HG03439 (cell line): ENCODE results near the gene GHRL.

Experiments used
- ATAC-seq: cut with Tn5 transposase; IDR thresholded peaks from one replicate; pipeline ENCODE4 v1.9.1; 2021; ENCODE audit warnings: mild to moderate bottlenecking, moderate library complexity; ENCODE audit not compliant: unreplicated experiment

Gene GHRL

DNA sequence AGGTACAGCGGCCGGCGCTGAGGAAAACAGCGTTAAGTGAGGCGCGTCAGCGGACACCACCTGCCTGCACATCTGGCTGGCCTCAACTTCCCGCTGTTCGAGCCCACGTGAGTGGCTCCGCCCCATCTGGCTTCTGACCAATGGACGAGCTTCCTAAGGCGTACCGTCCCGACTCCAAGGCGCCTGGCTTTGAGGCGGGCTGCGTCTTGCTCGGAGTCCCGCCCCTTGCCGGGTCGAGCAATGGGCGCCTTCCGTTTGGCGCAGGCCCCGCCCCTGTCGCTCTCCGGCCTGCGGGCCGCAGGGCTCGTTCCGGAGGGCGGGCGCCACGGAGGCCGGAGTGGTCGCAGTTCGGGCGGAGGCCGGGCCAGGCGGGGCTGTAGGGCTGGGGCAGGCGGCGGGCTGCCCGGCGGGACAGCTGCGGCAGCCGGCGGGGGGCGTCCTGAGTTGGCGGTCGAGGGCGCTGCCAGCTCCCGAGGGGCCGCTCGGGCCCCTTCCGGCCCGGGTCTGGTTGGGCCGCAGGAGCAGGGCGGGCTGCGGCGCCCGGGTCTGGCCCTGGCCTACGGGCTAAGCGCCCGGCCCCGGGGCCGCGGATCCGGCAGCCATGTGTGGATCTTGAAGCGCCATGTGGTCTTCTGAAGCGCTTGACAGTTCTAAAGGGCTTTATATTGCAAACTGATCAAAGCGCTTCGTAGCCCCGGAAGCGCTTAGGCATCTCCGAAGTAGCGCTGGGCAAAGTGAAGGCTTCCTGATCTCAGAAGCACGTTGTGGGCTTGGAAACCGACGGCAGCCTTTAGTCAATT lies 44.4 kb downstream of the GHRL start, which contains the start of gene TATDN2:
TSS of gene TATDN2 (plus strand) at position 276 of the 800 bp plus-strand sequence. CDS start 742 bp downstream, outside the sequence.
- peak; percentile 94 for ATAC-seq

DNA sequence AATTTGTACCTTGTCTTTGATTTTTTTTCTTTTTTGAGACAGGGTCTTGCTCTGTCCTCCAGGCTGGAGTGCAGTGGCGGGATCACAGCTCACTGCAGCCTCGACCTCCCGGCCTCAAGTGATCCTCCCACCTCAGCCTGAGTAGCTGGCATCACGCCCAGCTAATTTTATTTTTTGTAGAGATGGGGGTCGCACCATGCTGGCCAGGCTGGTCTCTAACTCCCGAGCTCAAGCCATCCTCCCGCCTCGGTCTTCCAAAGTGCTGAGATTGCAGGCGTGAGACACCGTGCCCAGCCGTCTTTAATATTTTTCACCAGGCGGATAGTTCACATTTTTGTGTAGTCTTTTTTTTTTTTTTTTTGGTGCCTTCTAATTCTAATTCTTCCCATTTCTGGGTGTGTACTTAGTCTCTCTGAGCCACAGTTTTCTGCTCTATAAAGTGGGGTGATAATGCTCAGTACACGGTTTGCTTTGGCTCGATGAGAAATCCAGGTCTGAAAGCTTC lies 45.0 kb downstream of the GHRL start:
- no peak for ATAC-seq

DNA sequence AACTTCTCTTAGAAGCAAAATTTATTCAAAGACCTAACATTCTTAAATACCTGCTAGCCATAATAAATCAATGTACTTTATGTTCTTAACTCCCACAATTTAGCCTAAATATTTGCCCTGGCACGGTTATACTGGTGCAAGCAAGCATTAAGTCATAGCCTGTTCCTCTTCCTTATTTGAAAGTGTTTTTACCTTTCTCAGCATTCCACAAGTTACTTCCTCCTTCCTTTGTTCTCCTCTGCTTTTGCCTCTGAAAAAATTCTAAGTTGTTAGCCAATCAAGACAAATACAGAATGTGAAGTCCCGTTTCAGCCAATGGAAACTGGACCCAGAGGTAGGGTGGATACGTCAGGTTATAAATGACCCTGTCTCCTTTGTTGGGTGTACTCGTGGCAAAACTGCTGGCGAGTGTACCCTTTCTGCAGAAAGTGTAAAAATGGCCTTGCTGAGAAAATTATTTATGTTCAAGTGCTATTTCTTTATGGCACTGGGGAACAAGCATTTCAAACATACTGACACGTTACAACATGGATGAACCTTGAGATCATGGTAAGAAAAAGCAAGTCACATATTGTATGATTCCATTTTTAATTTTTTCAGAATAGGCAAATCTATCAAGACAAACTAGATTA lies 47.5 kb downstream of the GHRL start:
- ATAC-seq, result no peak

DNA sequence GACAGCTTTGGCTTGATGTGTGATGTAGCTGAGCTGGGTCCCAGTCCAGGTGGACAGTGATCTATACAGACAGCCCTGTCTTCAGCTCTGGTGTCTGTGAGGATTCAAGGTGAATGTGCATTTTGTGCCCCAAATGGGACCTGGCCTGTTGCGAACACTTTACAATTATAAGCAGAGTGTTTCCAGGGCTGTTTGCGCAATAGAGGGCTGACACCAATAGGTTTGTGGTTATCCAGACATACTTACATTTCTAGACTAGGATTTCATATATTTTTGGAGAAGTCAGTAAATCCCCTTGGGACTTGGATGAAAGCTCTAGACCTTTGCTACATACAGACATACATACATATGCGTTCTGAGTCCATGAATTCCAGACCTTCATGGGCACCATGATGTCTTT lies 48.7 kb downstream of the GHRL start:
- no peak for ATAC-seq

DNA sequence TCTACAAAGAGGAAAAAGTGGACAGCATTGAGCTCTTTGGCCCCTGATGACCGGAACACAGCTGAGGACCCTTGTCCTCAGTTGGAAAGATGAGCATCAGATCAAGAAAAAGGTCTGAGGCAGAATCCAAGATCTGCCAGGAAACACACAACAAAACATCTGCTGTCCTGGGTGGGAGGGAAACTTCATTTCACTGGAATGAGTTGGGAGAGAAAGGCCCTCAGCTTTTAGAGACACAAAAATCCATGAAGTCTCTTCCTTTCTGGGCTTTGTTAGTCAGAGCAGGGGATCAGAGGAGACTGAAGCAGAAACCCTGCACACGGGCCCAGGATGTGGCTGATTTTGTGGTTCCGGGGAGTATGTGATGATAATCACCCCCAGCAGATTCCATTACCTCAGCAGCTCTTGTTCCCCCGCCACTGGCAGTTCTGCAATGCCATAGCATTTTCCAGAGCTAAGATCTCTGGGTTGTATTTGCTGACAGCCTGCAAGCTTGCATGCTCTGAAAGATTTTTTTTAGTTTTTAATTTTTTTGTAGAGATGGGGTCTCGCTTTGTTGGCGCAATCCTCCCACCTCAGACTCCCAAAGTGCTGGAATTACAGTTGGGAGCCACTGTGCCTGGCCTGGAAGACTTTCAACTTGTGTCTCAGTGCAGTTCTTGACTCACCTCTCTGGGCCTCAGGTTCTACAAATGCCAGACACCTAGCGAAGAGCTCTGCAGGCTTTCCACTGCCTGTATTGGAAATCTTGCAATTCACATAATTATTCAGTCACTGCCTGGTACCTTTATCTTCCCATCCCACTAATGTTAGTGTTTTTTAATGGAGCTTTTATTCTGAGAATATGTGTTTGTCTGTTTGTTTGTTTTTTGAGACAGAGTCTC lies 50.3 kb downstream of the GHRL start:
- ATAC-seq, result no peak

DNA sequence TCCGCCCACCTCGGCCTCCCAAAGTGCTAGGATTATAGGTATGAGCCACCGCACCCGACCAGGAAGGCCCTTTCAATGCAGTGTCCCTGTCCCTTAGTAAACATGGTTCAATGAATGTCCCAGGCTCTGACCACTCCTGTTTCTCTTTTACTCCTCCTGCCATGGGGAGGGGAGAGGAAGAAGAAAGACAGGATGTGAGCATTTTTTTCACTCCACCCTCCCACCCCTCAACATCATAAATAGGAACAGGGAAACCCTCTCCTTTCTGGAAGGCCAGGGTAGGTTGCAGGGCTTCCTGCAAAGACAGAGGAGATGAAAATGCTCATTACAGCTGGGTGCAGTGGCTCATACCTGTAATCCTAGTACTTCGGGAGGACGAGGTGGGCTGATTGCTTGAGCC lies 51.9 kb downstream of the GHRL start:
- ATAC-seq, result no peak

DNA sequence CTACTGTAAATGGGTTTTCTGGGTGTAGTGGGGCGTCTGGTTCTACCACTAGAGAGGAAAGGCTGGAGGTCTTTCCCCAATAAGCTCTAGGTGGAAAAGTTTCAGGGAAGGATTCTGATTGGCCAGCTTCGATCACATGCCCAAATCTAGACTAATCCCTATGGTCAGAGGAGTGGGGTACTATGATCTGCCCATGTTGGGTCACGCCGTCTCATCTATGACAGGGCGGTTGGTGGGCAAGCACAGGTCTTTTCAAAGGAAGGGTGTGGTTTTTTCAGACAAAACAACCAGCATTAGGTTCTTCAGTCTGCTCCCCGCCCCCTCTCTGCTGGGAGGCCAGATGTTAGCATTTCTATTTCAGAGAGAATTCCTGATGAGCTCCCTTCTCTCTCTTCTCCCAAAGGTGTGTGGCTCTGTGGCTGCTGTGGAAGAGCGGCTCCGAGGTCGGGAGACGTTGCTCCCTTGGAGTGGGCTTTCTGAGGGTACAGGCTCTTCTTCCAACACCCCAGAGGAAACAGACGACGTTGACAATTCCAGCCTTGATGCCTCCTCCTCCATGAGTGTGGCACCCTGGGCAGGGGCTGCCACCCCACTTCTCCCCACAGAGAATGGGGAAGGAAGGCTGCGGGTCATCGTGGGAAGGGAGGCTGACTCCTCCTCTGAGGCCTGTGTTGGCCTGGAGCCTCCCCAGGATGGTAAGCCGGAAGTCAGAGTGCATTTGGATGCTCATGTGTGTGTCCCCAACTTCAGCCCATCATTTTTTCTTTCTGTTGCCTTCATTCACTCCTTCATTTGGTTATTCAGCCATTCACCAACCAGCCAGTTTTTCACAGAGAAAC lies 54.2 kb downstream of the GHRL start:
- ATAC-seq, result no peak
